Motor neuron (in vitro differentiated cells): ENCODE measurements around the gene RAB37. TPM values are rescaled to one million over a fixed set of nuclear protein-coding genes. Genes with fewer than 3 reads are reported as not detected.
A peak's percentile ranks its signal among the peaks of the same experiment; 100 is the strongest.

Experiments
- ATAC-seq, 8 experiments: fragments of 200-7000 bp; cut with Tn5 transposase; replicated peaks in 6 of 8; 2 replicates each; pipeline ENCODE4 v1.8.0; 2021; ENCODE audit warnings: mild to moderate bottlenecking in 8 of 8, moderate library complexity in 8 of 8
- H3K27ac ChIP-seq, 2 donors: fragments of 250-450 bp; sonication (Bioruptor Pico); 2 replicates each; pipeline ENCODE4 v1.9.0; 2021; ENCODE audit warnings: antibody characterized with exemption in 2 of 2, mild to moderate bottlenecking in 2 of 2, moderate library complexity in 1 of 2
- H3K4me1 ChIP-seq, 2 donors: fragments of 250-450 bp; sonication (Bioruptor Pico); replicated peaks in 1 of 2; 2 replicates each; pipeline ENCODE4 v1.6.1; 2021; ENCODE audit warnings: antibody characterized with exemption in 2 of 2, mild to moderate bottlenecking in 2 of 2, moderate library complexity in 1 of 2
- H3K4me3 ChIP-seq, 5 donors: fragments of 250-450 bp; sonication (Bioruptor Pico); 2 replicates each; pipeline ENCODE4 v1.9.0; 2021; ENCODE audit warnings: antibody characterized with exemption in 5 of 5, mild to moderate bottlenecking in 5 of 5, moderate library complexity in 4 of 5
- WGBS, 10 experiments: fragments of 450-650 bp; shearing (Covaris generic); methylation state at CpG; one replicate each; pipeline ENCODE4 v1.0.0; 2022; 5-methylcytosine and 5-hydroxymethylcytosine counted together
- in situ Hi-C, 9 experiments: fragments of 400-800 bp; cut with MboI; loops; one replicate each; pipeline ENCODE4 v1.15.0; 2021; ENCODE audit warnings: low sequenced_read_pairs in 9 of 9, low pct_unique_long_range_greater_than_20kb in 2 of 9; ENCODE audit not compliant: unreplicated experiment in 9 of 9
- total RNA-seq, 8 experiments: library from RNA; unstranded; fragments of 300-600 nt; gene quantifications; 2 replicates each; pipeline versions ENCODE4 v1.2.3 to v1.2.4, GENCODE V29; 2022

RAB37 gene
- total RNA-seq, 8 experiments from 2014 or later = 0.14 to 1.2 (median 0.43) TPM

DNA sequence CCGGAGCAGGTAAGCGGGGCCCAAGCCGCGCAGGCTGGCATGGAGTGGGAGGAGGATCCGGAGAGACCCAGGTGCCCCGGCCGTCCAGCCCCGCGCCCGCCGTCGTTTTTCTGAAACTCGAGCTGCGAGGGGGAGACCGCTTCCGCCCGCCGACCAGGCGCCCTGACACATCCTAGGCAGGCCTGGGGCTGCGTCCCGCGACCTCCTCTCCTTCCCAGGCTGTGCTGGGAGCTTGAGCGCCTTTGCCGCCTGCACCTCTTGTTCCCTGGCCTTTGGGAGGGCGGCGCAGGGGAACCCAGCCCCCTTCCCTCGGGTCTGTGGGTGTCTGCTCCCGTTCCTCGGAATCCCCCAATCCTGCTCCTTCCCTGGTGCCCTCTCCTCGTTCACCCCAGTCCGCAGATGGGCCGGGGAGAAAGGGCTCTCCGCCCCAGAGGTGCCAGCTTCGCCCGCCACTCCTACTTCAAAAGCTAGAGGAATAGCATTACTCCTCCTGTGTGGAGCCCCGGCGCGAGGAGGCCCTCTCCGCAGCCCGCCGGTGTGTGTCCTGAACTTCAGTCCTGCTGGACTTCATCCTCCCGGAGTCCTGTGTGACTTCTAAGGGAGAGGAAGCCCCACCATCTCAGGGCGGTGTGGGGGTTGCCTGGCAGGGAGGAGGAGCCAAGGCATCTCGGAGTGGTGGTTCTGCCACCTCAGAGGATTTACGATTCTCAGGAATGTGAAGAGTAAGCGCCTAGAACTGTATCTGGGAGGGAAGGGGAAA is 12.4 kb downstream of the RAB37 start:
- Histone ChIP-seq H3K4me1 (peaks cover 0 to 20% of the 10 kb centered on the region in 2 donors), H3K4me3 (peak overlapping the region; percentile 34 to 51 (median 46)), H3K27ac (no peak overlapping the region)
- peak in 3 of 8 experiments; percentile 2 to 3 (median 3) for ATAC-seq
- in situ Hi-C loops = loop anchor here in 1 of 9 experiments (25.0 kb wide), 1 partner anchor 113 kb away; the partner anchor contains the start of genes FDXR and GRIN2C
- 0 to 67% (median 11%) methylated on average over 1 to 10 of the region's 46 CpGs; no CpG with 5 or more reads in 2 of the 10 experiments for WGBS, 10 experiments

DNA sequence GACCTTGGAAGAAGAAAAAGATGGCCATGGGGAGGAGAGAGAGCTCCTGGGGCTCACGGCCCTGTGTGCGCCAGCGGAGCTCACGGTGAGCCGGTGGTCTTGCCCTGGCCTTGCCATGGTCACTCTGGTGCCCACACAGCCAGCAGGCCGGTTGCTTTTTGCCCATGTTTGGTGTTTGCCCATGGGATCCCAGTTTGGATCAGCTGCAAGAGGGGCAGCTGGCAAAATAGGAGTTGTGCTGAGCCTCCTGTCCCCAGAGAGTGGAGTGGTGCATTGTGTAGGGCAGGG is 12.9 kb downstream of the RAB37 start:
- no peak for ATAC-seq
- no peak overlapping the region for H3K27ac ChIP-seq
- WGBS, 10 experiments = 20 to 96% (median 55%) methylated on average over 1 to 5 of the region's 6 CpGs; no CpG with 5 or more reads in 5 of the 10 experiments
- H3K4me3 ChIP-seq = peak overlapping the region in 2 of 5 donors; percentile 46 to 51
- in situ Hi-C loops = loop anchor here in 1 of 9 experiments (25.0 kb wide), 1 partner anchor 112 kb away; the partner anchor contains the start of genes FDXR and GRIN2C
- peaks cover 0 to 16% of the 10 kb centered on the region in 2 donors for H3K4me1 ChIP-seq

DNA sequence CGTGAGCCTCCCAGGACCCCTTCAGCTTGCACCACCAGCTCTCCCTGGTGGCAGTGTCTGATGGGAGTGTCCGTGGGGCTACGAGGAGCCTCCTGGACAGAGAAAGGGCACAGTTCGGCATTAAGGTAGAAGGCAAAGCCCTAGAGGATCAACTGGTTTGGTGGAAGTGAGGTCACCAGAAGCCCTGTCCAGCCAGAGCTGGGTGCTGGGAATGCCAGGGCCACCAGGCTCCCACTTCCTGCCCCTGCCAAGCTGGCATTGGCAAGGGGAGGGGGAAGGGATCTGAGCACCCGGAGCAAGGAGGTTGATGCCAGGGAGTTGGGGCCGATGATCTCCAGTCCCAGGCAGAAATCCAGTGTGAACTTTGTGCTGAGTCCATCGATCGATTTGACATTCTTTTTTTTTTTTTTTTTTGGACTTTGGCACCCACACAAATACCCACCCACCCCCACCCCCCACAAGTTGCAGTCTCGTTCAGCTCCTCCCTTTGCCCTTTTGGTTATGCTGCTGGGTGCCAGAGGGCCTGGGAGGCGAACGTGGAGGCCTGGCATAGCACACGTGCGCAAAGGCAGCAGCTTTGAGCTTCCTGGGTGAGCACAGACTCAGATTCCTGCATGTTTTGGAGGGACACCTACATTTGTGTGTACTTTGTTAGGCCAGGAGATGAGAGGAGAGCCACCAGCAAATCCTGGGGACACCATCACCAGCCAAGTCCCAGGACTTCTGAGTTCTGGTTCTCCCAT is 13.4 kb downstream of the RAB37 start:
- Histone ChIP-seq H3K27ac (no peak overlapping the region), H3K4me1 (peaks cover 0 to 12% of the 10 kb centered on the region in 2 donors), H3K4me3 (peak overlapping the region in 1 of 5 donors; percentile 46)
- no peak for ATAC-seq
- in situ Hi-C loops = loop anchor here in 1 of 9 experiments (25.0 kb wide), 1 partner anchor 112 kb away; the partner anchor contains the start of genes FDXR and GRIN2C
- 48 to 100% (median 65%) methylated on average over 1 to 4 of the region's 13 CpGs; no CpG with 5 or more reads in 3 of the 10 experiments for WGBS, 10 experiments

DNA sequence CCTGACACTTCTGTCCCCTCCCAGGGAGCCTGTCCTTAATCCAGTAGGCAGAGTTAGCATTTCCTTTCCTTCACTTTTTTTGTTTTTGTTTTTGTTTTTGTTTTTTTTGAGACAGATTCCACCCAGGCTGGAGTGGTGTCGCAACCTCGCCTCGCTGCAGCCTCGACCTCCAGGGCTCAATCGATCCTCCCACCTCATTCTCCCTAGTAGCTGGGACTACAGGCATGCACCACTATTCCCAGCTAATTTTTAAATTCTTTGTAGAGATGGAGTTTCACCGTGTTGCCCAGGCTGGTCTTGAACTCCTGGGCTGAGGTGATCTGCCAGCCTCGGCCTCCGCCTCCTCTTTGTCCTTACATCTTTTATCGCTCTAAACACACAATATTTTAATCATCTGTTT is 15.4 kb downstream of the RAB37 start:
- in situ Hi-C loops = loop anchor here in 1 of 9 experiments (25.0 kb wide), 1 partner anchor 110 kb away; the partner anchor contains the start of genes FDXR and GRIN2C
- WGBS, 10 experiments = 67 to 97% (median 92%) methylated on average over 3 to 9 of the region's 9 CpGs; no CpG with 5 or more reads in 1 of the 10 experiments
- Histone ChIP-seq H3K4me3 (no peak overlapping the region), H3K27ac (no peak overlapping the region), H3K4me1 (peaks cover 0 to 14% of the 10 kb centered on the region in 2 donors)
- no peak for ATAC-seq

DNA sequence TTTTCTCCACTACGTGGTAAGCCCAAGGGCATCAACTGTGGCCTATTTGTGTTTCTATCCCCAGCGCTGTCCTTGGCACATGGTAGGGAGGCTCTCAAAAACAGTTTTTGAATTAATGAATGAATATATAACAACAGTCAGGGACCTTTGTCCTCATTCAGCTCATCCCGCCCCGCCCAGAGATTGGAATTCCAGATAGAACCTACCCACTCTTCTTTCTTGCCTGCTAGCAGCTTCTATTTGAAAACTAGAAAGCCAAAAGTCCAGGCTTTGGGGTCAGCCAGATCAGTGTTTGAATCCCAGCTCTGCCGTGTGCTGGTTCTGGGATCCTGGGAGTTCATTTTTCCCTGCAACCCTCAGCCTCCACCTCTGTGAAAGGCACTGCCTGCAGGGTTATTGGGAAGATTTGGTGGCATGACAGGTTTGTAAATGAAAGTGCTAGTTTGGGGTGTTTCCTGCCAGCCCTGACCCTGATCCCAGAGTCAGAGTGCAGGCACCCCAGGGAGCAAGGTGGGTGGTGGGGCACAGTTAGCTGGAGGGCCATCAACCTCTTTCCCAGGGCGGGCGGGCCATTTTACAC is 15.9 kb downstream of the RAB37 start:
- no peak overlapping the region for H3K27ac ChIP-seq
- no peak for ATAC-seq
- H3K4me3 ChIP-seq = no peak overlapping the region
- peaks cover 0 to 14% of the 10 kb centered on the region in 2 donors for H3K4me1 ChIP-seq
- 40 to 100% (median 95%) methylated on average over 1 to 7 of the region's 7 CpGs; no CpG with 5 or more reads in 2 of the 10 experiments for WGBS, 10 experiments
- in situ Hi-C loops = loop anchor here in 1 of 9 experiments (25.0 kb wide), 1 partner anchor 109 kb away; the partner anchor contains the start of genes FDXR and GRIN2C

DNA sequence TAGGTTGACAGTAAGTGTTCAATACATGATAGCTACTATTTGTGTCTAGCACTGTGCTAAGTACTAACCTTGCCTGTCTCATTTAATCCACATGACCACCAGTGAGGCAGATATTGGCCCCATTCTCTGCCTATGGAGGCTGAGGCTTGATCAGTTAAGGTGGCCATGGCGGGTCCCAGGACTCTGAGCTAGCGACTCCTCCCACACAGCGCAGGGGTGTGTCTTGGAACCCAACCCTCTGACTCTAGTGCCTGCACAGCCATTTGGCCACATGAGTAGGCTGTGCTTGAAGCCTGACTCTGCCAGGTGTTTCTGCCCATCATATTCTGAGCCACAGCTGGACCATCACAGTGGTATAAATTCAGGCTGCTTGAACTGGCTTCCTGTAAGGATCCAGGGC is 17.8 kb downstream of the RAB37 start:
- Histone ChIP-seq H3K4me1 (peaks cover 8 to 28% of the 10 kb centered on the region in 2 donors), H3K4me3 (no peak overlapping the region), H3K27ac (no peak overlapping the region)
- in situ Hi-C loops = loop anchor here in 1 of 9 experiments (25.0 kb wide), 1 partner anchor 107 kb away; the partner anchor contains the start of genes FDXR and GRIN2C
- no peak for ATAC-seq
- 94 to 100% (median 100%) methylated on average over 1 to 3 of the region's 3 CpGs; no CpG with 5 or more reads in 6 of the 10 experiments for WGBS, 10 experiments

DNA sequence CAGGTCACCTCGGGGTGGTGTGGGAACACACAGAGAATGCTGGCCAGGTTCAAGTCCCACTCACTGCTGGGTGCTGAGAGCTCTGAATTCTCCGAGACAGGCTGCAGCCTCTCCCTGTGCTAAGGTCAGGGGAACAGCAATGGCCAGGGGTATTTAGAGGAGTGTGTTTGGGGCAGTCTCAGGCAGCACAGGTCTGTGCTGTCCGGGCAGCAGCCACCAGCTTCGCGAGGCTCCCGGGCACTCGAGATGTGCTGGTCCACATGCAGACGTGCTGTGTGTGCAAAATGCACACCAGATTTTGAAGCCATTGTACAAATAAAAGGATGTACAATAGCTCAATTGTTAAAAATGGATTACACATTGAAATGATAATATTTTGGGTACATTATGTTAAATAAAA is 18.5 kb downstream of the RAB37 start:
- no peak overlapping the region for H3K4me3 ChIP-seq
- H3K4me1 ChIP-seq = peaks cover 15 to 31% of the 10 kb centered on the region in 2 donors
- in situ Hi-C loops = loop anchor here in 1 of 9 experiments (25.0 kb wide), 1 partner anchor 107 kb away; the partner anchor contains the start of genes FDXR and GRIN2C
- no peak overlapping the region for H3K27ac ChIP-seq
- WGBS, 10 experiments = 73% methylated on average over 3 of the region's 8 CpGs; no CpG with 5 or more reads in 8 of the 10 experiments
- ATAC-seq = no peak

DNA sequence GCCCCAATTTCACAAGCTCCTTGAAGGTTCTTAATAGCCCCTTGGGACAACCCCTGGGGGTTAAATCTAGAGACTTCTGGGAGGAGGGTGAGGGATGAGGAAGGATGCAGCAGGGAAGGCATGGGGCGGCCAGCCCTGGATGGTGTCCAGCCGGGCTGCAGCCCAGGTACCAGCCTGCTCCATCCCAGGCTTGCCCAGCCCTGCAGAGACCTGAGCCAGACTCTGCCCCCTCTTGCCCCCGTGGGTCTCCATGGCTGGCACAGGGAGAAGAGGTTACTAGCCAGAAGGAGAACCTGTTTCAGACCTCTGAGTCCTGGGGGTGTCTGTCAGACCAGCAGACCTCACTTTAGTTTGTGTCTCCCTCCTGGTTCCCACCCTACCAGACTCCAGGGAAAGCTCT is 19.8 kb downstream of the RAB37 start:
- ATAC-seq = no peak
- H3K4me3 ChIP-seq = no peak overlapping the region
- no peak overlapping the region for H3K27ac ChIP-seq
- peaks cover 25 to 42% of the 10 kb centered on the region in 2 donors for H3K4me1 ChIP-seq
- 40 to 100% (median 80%) methylated on average over 1 to 2 of the region's 3 CpGs; no CpG with 5 or more reads in 3 of the 10 experiments for WGBS, 10 experiments
- in situ Hi-C loops = loop anchor here in 1 of 9 experiments (25.0 kb wide), 1 partner anchor 105 kb away; the partner anchor contains the start of genes FDXR and GRIN2C

DNA sequence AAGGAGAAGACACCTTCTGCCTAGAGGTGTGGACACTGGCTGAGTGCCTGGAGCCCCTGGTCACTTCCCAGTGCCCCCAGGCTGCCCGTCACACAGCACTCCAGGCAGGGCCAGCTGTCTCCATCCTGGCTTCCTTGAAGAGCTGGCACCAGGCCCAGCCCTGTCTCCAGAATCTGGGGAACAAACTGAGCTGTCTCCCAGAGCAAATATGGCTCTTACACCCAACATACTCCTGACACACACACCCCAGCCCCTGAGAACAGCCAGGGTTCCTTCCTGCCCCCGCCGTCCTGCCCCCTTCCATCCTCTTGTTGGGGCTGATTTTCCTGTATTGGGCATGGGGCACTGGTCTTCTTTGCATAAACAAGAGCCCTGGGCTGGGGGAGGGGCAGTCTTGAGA is 20.4 kb downstream of the RAB37 start:
- no CpG with 5 or more reads among the region's 3 CpGs for WGBS, 10 experiments
- ATAC-seq = peak in 4 of 8 experiments; percentile 1 to 7 (median 4)
- peaks cover 25 to 42% of the 10 kb centered on the region in 2 donors for H3K4me1 ChIP-seq
- H3K4me3 ChIP-seq = no peak overlapping the region
- no peak overlapping the region for H3K27ac ChIP-seq
- in situ Hi-C loops = loop anchor here in 1 of 9 experiments (25.0 kb wide), 1 partner anchor 105 kb away; the partner anchor contains the start of genes FDXR and GRIN2C

DNA sequence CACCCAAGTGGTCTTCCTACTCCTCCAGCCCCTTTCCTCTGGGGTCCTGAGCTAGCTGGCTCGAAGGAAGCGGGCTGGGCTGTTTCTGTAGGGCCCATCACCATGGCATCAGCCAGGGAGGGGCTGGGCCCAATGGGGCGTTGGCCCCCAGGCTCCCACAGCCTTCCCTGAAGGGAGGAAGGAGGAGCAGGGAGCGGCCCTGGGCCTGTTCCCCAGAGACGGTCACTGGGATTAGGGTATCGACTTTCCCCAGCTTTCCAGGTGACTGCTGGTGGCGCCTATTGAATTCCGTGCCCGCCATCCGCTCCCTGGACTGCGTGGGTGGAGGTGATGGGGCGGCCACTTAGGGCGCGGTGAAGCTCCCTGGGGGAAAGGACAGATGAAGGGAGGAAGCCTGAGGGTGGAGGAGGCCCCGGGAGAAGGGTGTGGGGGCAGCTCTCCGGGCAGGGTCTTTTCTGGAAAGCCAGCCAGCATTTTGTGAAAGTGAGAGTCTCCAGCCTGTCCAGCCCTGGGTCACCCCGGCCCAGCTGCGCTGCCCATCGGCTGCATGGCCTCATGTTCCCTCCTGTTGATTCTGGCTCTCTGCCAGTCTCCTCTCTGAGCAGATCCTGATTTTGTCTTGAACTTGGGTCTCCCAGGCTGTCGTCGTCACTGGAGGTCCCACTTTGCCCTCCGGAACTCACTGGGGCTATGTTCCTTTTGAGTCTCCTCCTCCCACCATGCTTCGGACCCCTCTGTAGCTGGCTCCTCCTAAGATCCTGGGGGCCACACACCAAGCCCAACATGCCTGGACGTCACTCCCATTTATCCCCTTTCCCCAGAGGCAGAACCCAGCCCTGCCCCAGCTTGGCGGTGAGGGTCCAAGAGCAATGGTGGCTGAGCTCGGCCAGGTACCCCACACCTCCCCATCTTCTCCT is 21.1 kb downstream of the RAB37 start:
- peak in 5 of 8 experiments; percentile 10 to 69 (median 62) for ATAC-seq
- 0 to 100% (median 82%) methylated on average over 1 to 4 of the region's 26 CpGs; no CpG with 5 or more reads in 4 of the 10 experiments for WGBS, 10 experiments
- Histone ChIP-seq H3K4me1 (peaks cover 29 to 49% of the 10 kb centered on the region in 2 donors), H3K4me3 (no peak overlapping the region), H3K27ac (no peak overlapping the region)
- in situ Hi-C loops = loop anchor here in 1 of 9 experiments (25.0 kb wide), 1 partner anchor 104 kb away; the partner anchor contains the start of genes FDXR and GRIN2C

DNA sequence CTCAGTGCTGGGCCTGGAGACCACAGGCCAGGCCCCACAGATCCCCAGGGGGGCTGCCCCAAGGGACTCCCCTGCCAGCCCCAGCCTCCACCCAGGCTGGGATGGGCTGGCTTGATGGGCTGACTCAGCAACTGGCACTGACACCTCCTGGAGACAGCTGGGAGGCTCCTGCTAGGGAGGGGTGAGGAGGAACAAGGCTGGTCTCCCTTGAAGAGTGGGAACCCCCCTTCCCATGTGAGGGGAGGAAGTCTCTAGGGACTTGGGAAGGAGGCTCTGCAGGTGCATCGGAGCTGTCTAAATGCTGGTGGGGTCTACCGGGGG is 21.8 kb downstream of the RAB37 start:
- no peak overlapping the region for H3K27ac ChIP-seq

More for the DNA sequence above, 21.8 kb downstream of the RAB37 start:
- in situ Hi-C loops = loop anchor here in 1 of 9 experiments (25.0 kb wide), 1 partner anchor 103 kb away; the partner anchor contains the start of genes FDXR and GRIN2C
- ATAC-seq = peak; percentile 20 to 41 (median 31)
- no CpG with 5 or more reads among the region's 2 CpGs for WGBS, 10 experiments
- peaks cover 35 to 55% of the 10 kb centered on the region in 2 donors for H3K4me1 ChIP-seq
- no peak overlapping the region for H3K4me3 ChIP-seq
